ENCODE measurements around the gene PRAMEF26.
"Not testable (repeated sequence)": the region's sequence is repeated elsewhere in the genome, so short reads cannot be mapped to it uniquely, and the experiment has no call there.

PRAMEF26 gene

DNA sequence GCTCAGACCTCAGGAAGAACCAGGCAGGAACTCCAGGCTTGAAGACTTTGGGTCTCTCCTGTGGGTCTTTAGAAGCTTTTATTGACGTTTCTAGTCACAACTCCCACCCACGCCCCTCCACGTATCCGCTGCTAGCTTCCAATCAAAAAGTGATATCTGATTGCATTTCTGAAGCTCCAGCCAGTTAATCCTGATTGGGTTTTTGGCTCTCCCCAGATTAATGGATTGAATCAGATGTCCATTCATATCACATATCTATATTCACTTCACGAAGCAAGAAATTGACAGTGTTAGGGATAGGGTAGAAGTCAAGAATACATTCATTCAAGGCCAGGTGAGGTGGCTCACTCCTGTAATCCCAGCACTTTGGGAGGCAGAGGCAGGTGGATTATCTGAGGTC is at the start of gene PRAMEF26:
Gene PRAMEF26, minus strand, starts transcription at position 101 of the 400 bp plus-strand sequence. CDS start 2,914 bp downstream, outside the sequence.
- DNase-seq, result not testable (repeated sequence)

DNA sequence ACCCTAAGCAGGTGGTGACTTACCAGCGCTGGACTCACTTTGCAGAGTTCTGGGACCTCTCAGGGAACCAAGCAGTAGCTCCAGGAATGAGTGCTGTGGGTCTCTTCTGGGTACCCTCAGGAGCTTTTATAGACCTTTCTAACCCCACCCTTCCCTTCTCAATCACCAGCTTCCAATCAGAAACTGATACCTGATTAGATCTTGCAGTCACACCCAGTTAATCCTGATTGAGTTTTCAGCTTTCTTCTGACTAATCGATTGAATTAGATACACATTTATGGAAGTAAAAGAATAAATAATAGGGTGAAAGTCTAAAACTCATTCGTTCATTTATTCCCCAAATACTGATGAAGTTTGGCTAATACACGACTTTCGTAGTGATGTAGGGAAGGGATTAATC is 45.5 kb upstream of the PRAMEF26 start, which contains the start of gene PRAMEF13:
Gene PRAMEF13, minus strand, starts transcription at position 101 of the 400 bp plus-strand sequence. CDS start 1,820 bp downstream, outside the sequence.
- DNase-seq, result not testable (repeated sequence)

DNA sequence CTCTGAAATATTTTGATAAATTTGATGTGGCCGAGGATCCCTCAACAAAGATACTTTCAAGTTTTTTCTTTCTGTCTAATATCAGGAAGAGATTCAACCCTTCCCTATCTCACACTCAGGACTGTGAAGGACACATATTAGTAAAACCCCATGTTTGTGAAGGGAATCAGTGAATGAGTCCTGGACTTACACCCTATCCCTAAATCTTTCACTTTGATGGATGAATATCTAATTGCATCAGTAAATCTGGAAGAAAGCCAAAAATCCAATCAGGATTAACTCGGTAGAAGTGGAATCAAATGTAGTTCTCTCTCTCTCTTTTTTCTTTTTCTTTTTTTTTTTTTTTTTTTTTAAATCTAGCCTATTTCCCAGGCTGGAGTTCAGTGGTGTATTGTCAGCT is 15.7 kb upstream of the PRAMEF26 start, which contains the start of gene PRAMEF9:
Gene PRAMEF9, plus strand, starts transcription at position 301 of the 400 bp plus-strand sequence. CDS start 3,433 bp downstream, outside the sequence.
- DNase-seq, result not testable (repeated sequence)

DNA sequence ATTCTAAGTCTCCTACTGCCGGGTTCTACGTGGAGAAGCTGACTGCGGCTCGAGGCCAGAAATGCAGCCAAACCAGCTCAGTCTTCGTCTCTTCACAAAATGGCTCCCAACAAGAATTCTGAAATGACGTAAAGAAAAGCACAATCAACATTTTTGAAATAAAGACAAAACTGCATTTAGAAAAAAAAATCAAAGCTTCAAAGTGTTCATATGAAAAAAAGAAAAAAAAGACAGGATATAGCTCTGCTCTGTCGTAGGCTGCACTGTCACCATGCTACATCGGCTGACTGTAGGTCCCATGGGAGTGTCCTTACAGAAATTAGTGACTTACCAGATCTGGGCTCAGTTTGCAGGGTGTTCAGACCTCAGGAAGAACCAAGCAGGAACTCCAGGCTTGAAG is 9.7 kb upstream of the PRAMEF26 start, which contains the start of gene HNRNPCL4:
Gene HNRNPCL4, minus strand, starts transcription at position 101 of the 400 bp plus-strand sequence. CDS start 164 bp downstream, outside the sequence.
- DNase-seq, result not testable (repeated sequence)

DNA sequence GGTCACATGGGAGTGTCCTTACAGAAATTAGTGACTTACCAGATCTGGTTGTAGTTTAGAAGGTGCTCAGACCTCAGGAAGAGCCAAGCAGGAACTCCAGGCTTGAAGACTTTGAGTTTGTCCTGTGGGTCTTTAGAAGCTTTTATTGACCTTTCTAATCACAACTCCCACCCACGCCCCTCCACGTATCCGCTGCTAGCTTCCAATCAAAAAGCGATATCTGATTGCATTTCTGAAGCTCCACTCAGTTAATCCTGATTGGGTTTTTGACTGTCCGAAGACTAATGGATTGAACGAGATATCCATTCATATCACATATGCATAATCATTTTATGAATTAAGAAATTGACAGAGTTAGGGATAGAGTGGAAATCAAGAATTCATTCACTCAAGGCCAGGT is 39.1 kb downstream of the PRAMEF26 start, which contains the start of gene HNRNPCL2:
Gene HNRNPCL2, minus strand, starts transcription at position 101 of the 400 bp plus-strand sequence. CDS start 454 bp downstream, outside the sequence.
- not testable (repeated sequence) for DNase-seq
